PC-9 (cell line): ENCODE results near the gene NBPF12. TPM values are rescaled to one million over a fixed set of nuclear protein-coding genes. Genes with fewer than 3 reads are reported as not detected.
A peak's percentile ranks its signal among the peaks of the same experiment; 100 is the strongest.
"Not testable (repeated sequence)": the region's sequence is repeated elsewhere in the genome, so short reads cannot be mapped to it uniquely, and the experiment has no call there.

Experiments used
- BruUV-seq: library from RNA; stranded (reverse); fragments of 400-500 nt; replicated peaks from 2 replicates; lab custom pipeline; 2021; lab: Mats Ljungman, UMichigan
- CTCF ChIA-PET: fragments of 300-600 bp; sonication (Branson Sonifier 250); formaldehyde crosslinking; loops from one replicate; lab custom pipeline; 2022; ENCODE audit warnings: antibody characterized with exemption; lab: Charles Lee
- POLR2A ChIA-PET: fragments of 300-600 bp; sonication (Branson Sonifier 250); formaldehyde crosslinking; loops from one replicate; lab custom pipeline; 2022; ENCODE audit warnings: antibody characterized with exemption; ENCODE audit not compliant: unreplicated experiment; lab: Charles Lee
- DNase-seq, 2 experiments: peaks; one replicate each; pipeline versions ENCODE4 v3.0.0 to v3.0.0-alpha.2; 2015 to 2022; ENCODE audit warnings: mixed read lengths in 1 of 2
- H2AFZ ChIP-seq: fragments of 200-600 bp; sonication (generic); 2 replicates; pipeline ENCODE4 v1.8.1; 2017; ENCODE audit warnings: antibody characterized with exemption
- H3F3A ChIP-seq: fragments of 200-600 bp; sonication (generic); 2 replicates; pipeline ENCODE4 v1.8.1; 2017; ENCODE audit warnings: antibody characterized with exemption, mild to moderate bottlenecking, low read depth; ENCODE audit not compliant: insufficient read depth
- H3K27ac ChIP-seq: fragments of 200-600 bp; sonication (generic); 2 replicates; pipeline ENCODE4 v1.6.1; 2016; ENCODE audit warnings: mixed run types
- H3K27me3 ChIP-seq: fragments of 200-600 bp; sonication (generic); 2 replicates; pipeline ENCODE4 v1.6.1; 2016; ENCODE audit warnings: low read depth, mixed run types; ENCODE audit not compliant: insufficient read depth
- H3K36me3 ChIP-seq: fragments of 200-600 bp; sonication (generic); 2 replicates; pipeline ENCODE4 v1.6.1; 2016; ENCODE audit warnings: low read depth, mixed run types
- H3K4me1 ChIP-seq: fragments of 200-600 bp; sonication (generic); replicated peaks from 2 replicates; pipeline ENCODE4 v1.6.1; 2016; ENCODE audit warnings: mixed run types; ENCODE audit not compliant: insufficient read depth
- H3K4me2 ChIP-seq: fragments of 200-600 bp; sonication (generic); 2 replicates; pipeline ENCODE4 v1.6.1; 2017; ENCODE audit warnings: mixed run types
- H3K4me3 ChIP-seq: fragments of 200-600 bp; sonication (generic); 2 replicates; pipeline ENCODE4 v1.6.1; 2016; ENCODE audit warnings: mixed run types
- H3K79me2 ChIP-seq: fragments of 200-600 bp; sonication (generic); 2 replicates; pipeline ENCODE4 v1.6.1; 2017; ENCODE audit warnings: low read depth, mixed run types
- H3K9me2 ChIP-seq: fragments of 200-600 bp; sonication (generic); 2 replicates; pipeline ENCODE4 v1.8.1; 2017; ENCODE audit warnings: mild to moderate bottlenecking; ENCODE audit not compliant: insufficient read depth
- H3K9me3 ChIP-seq: fragments of 200-600 bp; sonication (generic); 2 replicates; pipeline ENCODE4 v1.8.1; 2016; ENCODE audit warnings: low read depth; ENCODE audit not compliant: insufficient read depth
- H4K20me1 ChIP-seq: fragments of 200-600 bp; sonication (generic); 2 replicates; pipeline ENCODE4 v1.8.1; 2017; ENCODE audit not compliant: insufficient read depth
- intact Hi-C: fragments of 100-400 bp; cut with micrococcal nuclease; formaldehyde crosslinking; loops from one replicate; pipeline ENCODE4 v1.10.0; 2022; ENCODE audit not compliant: unreplicated experiment
- total RNA-seq: library from RNA; stranded (reverse); gene quantifications from 2 replicates; pipeline ENCODE4 v1.2.3, GENCODE V29; 2021

The NBPF12 gene
- total RNA-seq, 1 experiment from 2014 or later, result 5.9 TPM

- H3K79me2 ChIP-seq, CTCF ChIA-PET, H3K4me2 ChIP-seq, H3K27ac ChIP-seq, H4K20me1 ChIP-seq, BruUV-seq, POLR2A ChIA-PET, H3K27me3 ChIP-seq, H3K9me2 ChIP-seq, H3K36me3 ChIP-seq, H3K4me1 ChIP-seq, intact Hi-C loops, H3K4me3 ChIP-seq, DNase-seq, H3K9me3 ChIP-seq, H2AFZ ChIP-seq, H3F3A ChIP-seq: not testable (repeated sequence)
Observed at GRCh38 chr1:146924106-146924505, 14.0 kb upstream of the NBPF12 start.

GRCh38 chr1:146926413-146926812, 11.7 kb upstream of the NBPF12 start:
- H3K9me2 ChIP-seq, H3K4me1 ChIP-seq, DNase-seq, H2AFZ ChIP-seq, H4K20me1 ChIP-seq, H3F3A ChIP-seq, CTCF ChIA-PET, BruUV-seq, POLR2A ChIA-PET, H3K27ac ChIP-seq, H3K27me3 ChIP-seq, H3K4me3 ChIP-seq, H3K9me3 ChIP-seq, H3K4me2 ChIP-seq, H3K36me3 ChIP-seq, H3K79me2 ChIP-seq, intact Hi-C loops: not testable (repeated sequence)

GRCh38 chr1:146930225-146930624, 7.9 kb upstream of the NBPF12 start:
- H3F3A ChIP-seq, BruUV-seq, H2AFZ ChIP-seq, H3K36me3 ChIP-seq, CTCF ChIA-PET, intact Hi-C loops, H3K9me2 ChIP-seq, POLR2A ChIA-PET, H3K9me3 ChIP-seq, DNase-seq, H3K27ac ChIP-seq, H3K79me2 ChIP-seq, H3K4me3 ChIP-seq, H3K27me3 ChIP-seq, H3K4me1 ChIP-seq, H3K4me2 ChIP-seq, H4K20me1 ChIP-seq: not testable (repeated sequence)

GRCh38 chr1:146934390-146935223, 3.5 kb upstream of the NBPF12 start:
- H3K4me2 ChIP-seq, H3K36me3 ChIP-seq, H3K27ac ChIP-seq, CTCF ChIA-PET, H3F3A ChIP-seq, DNase-seq, intact Hi-C loops, H3K79me2 ChIP-seq, H3K27me3 ChIP-seq, BruUV-seq, H3K4me3 ChIP-seq, H3K9me3 ChIP-seq, H2AFZ ChIP-seq, H3K9me2 ChIP-seq, H4K20me1 ChIP-seq, H3K4me1 ChIP-seq, POLR2A ChIA-PET: not testable (repeated sequence)

- intact Hi-C loops, BruUV-seq, H4K20me1 ChIP-seq, CTCF ChIA-PET, POLR2A ChIA-PET, H3K4me1 ChIP-seq, H2AFZ ChIP-seq, H3K27ac ChIP-seq, H3K4me3 ChIP-seq, H3K9me2 ChIP-seq, H3K27me3 ChIP-seq, H3K9me3 ChIP-seq, DNase-seq, H3F3A ChIP-seq, H3K4me2 ChIP-seq, H3K36me3 ChIP-seq: not testable (repeated sequence)
- peaks cover 10% of the 10 kb centered on the region for H3K79me2 ChIP-seq
Observed at GRCh38 chr1:146937462-146937861, 662 bp upstream of the NBPF12 start.

GRCh38 chr1:146938927-146939786, 1.0 kb downstream of the NBPF12 start:
- H2AFZ ChIP-seq, result peak overlapping the region; percentile 89; the same call in 1 of the 2 replicates
- BruUV-seq, intact Hi-C loops: not testable (repeated sequence)

GRCh38 chr1:146940293-146940692, 2.2 kb downstream of the NBPF12 start:
- H3K4me3 ChIP-seq, CTCF ChIA-PET: not testable (repeated sequence)

More at GRCh38 chr1:146938927-146939786, 1.0 kb downstream of the NBPF12 start:
- peak; percentile 43 to 54 for DNase-seq
- H3K27ac ChIP-seq, H3K27me3 ChIP-seq, H3K4me1 ChIP-seq, CTCF ChIA-PET, H3K9me3 ChIP-seq, H3K9me2 ChIP-seq, H3F3A ChIP-seq, H4K20me1 ChIP-seq, POLR2A ChIA-PET, H3K36me3 ChIP-seq: not testable (repeated sequence)
- peak overlapping the region; percentile 76 for H3K4me2 ChIP-seq
- H3K4me3 ChIP-seq, result peak overlapping the region; percentile 79
- H3K79me2 ChIP-seq, result peaks cover 10% of the 10 kb centered on the region

More at GRCh38 chr1:146940293-146940692, 2.2 kb downstream of the NBPF12 start:
- peak overlapping the region; percentile 76; the same call in 1 of the 2 replicates for H3K4me2 ChIP-seq
- intact Hi-C loops, H3K9me3 ChIP-seq, H3K4me1 ChIP-seq, H3K27ac ChIP-seq, BruUV-seq, POLR2A ChIA-PET, H3F3A ChIP-seq, H3K9me2 ChIP-seq, H3K36me3 ChIP-seq, H2AFZ ChIP-seq, DNase-seq, H3K27me3 ChIP-seq, H4K20me1 ChIP-seq: not testable (repeated sequence)
- peaks cover 10% of the 10 kb centered on the region for H3K79me2 ChIP-seq
